Measurements from ENCODE around the gene CENPQ.
"Not testable (repeated sequence)": the region's sequence is repeated elsewhere in the genome, so short reads cannot be mapped to it uniquely, and the experiment has no call there.

Gene CENPQ

GRCh38 chr6:49464691-49465090 lies 1.5 kb downstream of the CENPQ start:
- H3K4me3 ChIP-seq (ENCODE audit: low read depth, low read length): peak overlapping the region; percentile 100
- DNase-seq (ENCODE audit: low read depth): no peak
- TF ChIP-seq CTCF (IDR thresholded peaks at IDR 0.05; ENCODE audit: low read depth, low read length) (no peak), MYC (IDR thresholded peaks at IDR 0.05; ENCODE audit: low read depth, low read length) (no peak), POLR2A (IDR thresholded peaks at IDR 0.05; ENCODE audit: extremely low read depth, insufficient read length) (no peak), MAX (IDR thresholded peaks at IDR 0.05; ENCODE audit: low read depth, low read length) (no peak)

GRCh38 chr6:49468042-49468441 lies 4.9 kb downstream of the CENPQ start:
- TF ChIP-seq CTCF (IDR thresholded peaks at IDR 0.05; ENCODE audit: low read depth, low read length): no peak
- no peak for TF ChIP-seq MYC (IDR thresholded peaks at IDR 0.05; ENCODE audit: low read depth, low read length)
- TF ChIP-seq MAX (IDR thresholded peaks at IDR 0.05; ENCODE audit: low read depth, low read length): no peak
- TF ChIP-seq POLR2A (IDR thresholded peaks at IDR 0.05; ENCODE audit: extremely low read depth, insufficient read length): no peak
- no peak overlapping the region for H3K4me3 ChIP-seq (ENCODE audit: low read depth, low read length)
- no peak for DNase-seq (ENCODE audit: low read depth)

GRCh38 chr6:49476564-49476963 lies 13.4 kb downstream of the CENPQ start:
- not testable (repeated sequence) for DNase-seq (ENCODE audit: low read depth); H3K4me3 ChIP-seq (ENCODE audit: low read depth, low read length)

- TF ChIP-seq POLR2A (IDR thresholded peaks at IDR 0.05; ENCODE audit: extremely low read depth, insufficient read length) (no peak), MAX (IDR thresholded peaks at IDR 0.05; ENCODE audit: low read depth, low read length) (no peak), CTCF (IDR thresholded peaks at IDR 0.05; ENCODE audit: low read depth, low read length) (no peak)
- no peak overlapping the region for H3K4me3 ChIP-seq (ENCODE audit: low read depth, low read length)
- no peak for DNase-seq (ENCODE audit: low read depth)
Measured at GRCh38 chr6:49479308-49479970, 16.3 kb downstream of the CENPQ start.

- not testable (repeated sequence) for DNase-seq (ENCODE audit: low read depth)
Measured at GRCh38 chr6:49481846-49482245, 18.7 kb downstream of the CENPQ start.

GRCh38 chr6:49483380-49483779 lies 20.2 kb downstream of the CENPQ start:
- DNase-seq (ENCODE audit: low read depth); H3K4me3 ChIP-seq (ENCODE audit: low read depth, low read length): not testable (repeated sequence)

More at GRCh38 chr6:49481846-49482245, 18.7 kb downstream of the CENPQ start:
- not testable (repeated sequence) for H3K4me3 ChIP-seq (ENCODE audit: low read depth, low read length)

- no peak overlapping the region for H3K4me3 ChIP-seq (ENCODE audit: low read depth, low read length)
- TF ChIP-seq POLR2A (IDR thresholded peaks at IDR 0.05; ENCODE audit: extremely low read depth, insufficient read length) (no peak), MYC (IDR thresholded peaks at IDR 0.05; ENCODE audit: low read depth, low read length) (no peak), MAX (IDR thresholded peaks at IDR 0.05; ENCODE audit: low read depth, low read length) (no peak), CTCF (IDR thresholded peaks at IDR 0.05; ENCODE audit: low read depth, low read length) (no peak)
- DNase-seq (ENCODE audit: low read depth): no peak
Measured at GRCh38 chr6:49490633-49491032, 27.5 kb downstream of the CENPQ start.

Measured in NB4 (cell line).